Stimulated activated CD8-positive, alpha-beta memory T cell treated with anti-CD3 and anti-CD28 coated beads, Interleukin-4, amount 100 ng/mL, for 24 hours (primary cell): ENCODE measurements around the gene CLIP4.

ENCODE experiments used
- DNase-seq: peaks from one replicate; pipeline ENCODE4 v3.0.0-alpha.2; 2020; ENCODE audit warnings: low read depth

Gene CLIP4

GRCh38 chr2:29134933-29135332 is 19.7 kb downstream of the CLIP4 start:
- no peak for DNase-seq

DNA sequence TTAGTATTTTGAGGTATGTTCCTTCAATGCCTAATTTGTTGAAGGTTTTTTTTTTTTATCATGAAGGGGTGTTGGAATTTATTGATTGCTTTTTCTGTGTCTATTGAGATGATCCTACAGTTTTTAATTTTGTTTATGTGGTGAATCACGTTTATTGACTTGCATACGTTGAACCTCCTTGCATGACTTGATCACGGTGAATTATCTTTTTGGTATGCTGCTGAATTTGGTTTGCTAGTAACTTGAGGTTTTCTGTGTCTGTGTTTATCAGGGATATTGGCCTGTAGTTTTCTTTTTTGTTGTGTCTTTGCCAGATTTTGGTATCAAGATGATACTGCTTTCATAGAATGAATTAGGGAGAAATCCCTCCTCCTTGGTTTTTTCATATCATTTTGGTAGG is 23.9 kb downstream of the CLIP4 start:
- no peak for DNase-seq

GRCh38 chr2:29139731-29140130 is 24.5 kb downstream of the CLIP4 start:
- no peak for DNase-seq

GRCh38 chr2:29143657-29144056 is 28.4 kb downstream of the CLIP4 start:
- no peak for DNase-seq

DNA sequence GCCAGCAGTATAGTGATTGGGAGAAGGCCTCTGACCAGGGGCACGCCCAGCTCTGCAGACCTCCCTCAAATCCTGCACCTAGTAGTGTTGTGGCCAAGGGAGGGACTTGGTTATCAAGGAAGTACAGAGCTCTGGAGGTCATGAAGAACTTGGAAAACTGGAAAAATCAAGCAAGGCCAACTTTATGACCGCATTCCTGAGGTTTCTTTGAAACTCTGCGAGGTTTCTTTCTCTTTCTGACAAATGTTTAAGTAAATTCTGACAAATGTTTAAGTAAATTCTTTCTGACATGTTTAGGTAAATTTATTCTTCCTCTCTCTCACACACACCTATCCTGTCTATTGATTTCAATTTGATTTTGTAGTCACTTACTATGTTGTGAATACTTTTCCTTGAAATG is 31.0 kb downstream of the CLIP4 start:
- no peak for DNase-seq

- DNase-seq: no peak
Observed at GRCh38 chr2:29147963-29148362, 32.7 kb downstream of the CLIP4 start.

DNA sequence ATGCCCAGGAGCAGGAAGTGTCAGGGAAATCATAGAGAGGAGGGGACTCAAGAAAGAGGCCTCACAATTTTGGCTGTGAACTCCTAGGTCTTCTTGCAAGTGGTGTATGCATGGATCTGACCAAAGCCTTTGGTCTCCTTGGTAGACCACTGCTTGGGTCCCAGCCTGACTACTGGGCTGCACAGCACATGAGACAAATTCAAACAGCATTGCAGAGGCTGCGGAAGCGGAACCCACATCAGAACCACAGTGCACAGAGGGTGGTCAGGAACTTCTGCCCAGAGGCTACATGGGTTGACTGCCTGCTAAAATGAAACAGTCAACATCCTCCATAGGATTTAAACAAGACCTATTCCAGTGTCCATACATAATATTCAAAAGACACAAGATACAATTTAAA is 39.4 kb downstream of the CLIP4 start:
- no peak for DNase-seq

- no peak for DNase-seq
Observed at GRCh38 chr2:29155578-29155977, 40.4 kb downstream of the CLIP4 start.

DNA sequence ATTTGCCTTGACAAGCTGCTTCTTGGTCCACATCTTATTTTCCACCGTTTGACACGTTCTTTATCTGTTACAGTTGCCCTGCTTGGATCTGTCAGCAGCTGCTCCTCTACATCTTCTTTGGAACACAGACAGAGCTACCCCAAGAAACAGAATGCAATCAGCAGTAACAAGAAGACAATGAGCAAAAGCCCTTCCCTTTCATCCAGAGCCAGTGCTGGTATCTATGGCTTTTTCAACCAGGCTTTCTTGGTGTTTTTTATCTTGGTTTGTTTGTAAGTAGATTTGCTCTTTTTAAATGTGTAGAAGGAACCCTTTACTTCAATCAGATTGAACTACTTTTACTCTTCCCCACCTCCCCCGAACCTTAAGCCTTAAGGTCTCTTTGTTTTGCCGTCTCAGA is 41.9 kb downstream of the CLIP4 start:
- DNase-seq: no peak

DNA sequence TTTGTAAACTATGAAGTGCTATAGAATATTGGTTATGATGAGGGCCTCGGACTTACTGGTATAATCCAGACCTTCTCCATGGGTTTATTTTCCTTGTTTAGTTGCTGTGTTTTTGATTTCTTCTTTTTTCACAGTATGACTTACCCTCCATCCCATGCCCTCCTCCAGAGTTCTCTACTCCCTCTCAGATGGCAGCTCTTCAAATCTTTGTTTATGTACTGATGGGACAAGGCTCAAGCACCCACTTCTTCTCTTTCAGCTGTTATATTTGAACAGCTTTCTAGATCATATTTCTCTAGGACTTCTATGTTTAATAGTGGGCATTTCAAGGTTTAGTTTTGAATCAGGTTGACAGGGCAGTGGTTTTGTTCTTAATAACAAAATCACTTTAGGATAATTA is 43.9 kb downstream of the CLIP4 start:
- no peak for DNase-seq

DNA sequence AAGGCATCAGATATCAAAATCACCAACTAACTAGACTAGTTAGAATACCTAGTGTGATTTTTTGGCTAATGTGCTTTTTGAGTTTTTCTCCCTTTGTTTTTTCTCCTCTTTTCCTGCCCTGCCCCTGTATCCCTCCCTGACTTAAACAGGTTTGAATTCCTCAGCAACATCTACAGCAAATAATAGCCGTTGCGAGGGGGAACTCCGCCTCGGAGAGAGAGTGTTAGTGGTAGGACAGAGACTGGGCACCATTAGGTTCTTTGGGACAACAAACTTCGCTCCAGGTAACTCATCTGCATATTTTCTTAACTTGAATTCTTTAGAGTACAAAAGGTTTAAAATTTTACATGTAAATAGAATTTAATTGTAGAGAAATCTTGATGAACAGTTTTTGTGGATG is 45.0 kb downstream of the CLIP4 start:
- no peak for DNase-seq

GRCh38 chr2:29162204-29162928 is 47.2 kb downstream of the CLIP4 start:
- DNase-seq: no peak

DNA sequence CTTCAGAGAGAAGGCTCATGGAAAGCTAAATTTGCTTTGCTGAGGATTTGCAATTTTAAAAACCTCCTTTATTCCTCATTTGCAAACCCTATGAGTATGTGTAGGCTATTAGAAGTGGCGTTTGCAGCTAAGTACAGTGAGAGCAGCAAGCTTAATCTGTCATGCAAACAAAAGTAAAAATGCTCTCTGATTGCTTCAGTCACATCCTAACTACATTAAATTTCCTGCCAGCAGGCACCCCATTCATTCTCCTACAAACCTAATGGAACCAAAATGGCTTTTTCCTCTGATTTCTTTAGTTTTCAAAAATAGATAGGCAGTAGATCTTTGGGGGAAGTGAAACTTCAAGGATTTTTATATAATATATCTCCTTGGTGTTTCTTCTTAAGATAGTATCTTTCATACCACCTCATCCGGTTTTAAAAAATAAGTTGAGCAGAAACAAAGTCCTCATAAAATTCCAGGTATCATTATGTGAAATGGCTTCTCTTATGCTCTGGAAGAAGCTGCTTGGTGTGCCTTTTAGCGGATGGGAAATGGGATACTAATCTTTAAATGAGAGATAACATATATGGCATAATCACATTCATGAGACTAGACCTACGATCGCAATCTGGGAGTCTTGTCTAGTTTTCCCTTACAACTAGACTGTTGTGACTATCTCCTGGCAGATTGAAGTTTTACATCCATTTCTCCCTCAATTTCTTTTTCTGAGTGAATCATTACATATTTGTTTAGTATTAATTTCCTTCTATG is 49.1 kb downstream of the CLIP4 start:
- DNase-seq: no peak

- DNase-seq: no peak
Observed at GRCh38 chr2:29165362-29166241, 50.4 kb downstream of the CLIP4 start.

DNA sequence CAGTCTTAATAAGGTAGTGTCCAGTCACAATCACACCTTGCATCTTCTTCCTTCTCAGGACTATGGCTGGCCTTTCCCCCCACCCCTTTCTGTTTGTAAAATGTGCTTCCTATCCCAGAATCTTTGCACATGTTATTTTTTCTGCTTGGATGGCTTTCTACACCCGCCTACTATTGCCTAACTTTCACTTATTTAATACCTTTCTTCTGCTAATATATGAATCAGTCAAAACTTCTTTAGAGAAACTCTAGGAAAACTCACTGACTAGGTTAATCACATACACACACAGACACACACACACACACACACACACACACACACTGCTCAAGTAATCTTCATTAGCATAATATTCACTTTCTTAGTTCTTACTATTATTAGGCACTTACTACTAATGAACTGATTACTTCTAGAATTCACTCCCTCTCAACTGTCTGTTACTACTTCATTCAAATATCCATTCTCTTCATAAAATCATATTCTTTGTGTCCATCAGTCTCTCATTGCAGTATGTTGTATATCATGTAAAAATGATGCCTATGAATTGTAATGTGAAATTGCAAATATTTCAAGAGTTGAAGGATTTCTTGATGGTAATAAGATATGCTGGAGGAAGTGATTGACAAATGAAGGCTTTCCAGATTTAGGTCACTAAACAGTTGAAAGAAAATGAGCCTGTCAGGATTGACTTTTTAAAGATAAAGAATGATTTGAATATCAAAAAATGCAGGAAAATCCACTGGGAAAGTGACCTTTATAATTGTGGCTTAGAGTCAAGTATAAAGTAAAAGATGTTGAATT is 51.2 kb downstream of the CLIP4 start:
- no peak for DNase-seq

DNA sequence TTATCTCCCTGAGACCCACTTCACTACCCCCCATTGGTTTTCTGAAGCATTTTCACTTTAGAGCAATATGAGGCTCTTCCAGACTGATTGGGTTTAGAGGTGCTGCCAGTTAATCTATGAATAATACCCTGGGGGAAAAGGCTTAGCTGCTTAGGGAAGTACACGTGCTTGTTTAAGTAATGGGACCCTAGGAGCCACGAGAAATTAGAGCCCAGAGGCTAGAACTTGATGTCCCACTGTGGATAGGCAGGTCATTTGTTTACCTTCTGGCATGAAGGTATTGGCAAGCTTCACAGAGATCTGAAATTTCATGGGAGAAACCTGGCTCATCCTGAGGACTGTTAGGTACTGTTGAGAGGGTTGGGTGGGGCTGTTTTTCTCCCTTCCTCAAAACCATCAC is 59.7 kb downstream of the CLIP4 start:
- DNase-seq: no peak

DNA sequence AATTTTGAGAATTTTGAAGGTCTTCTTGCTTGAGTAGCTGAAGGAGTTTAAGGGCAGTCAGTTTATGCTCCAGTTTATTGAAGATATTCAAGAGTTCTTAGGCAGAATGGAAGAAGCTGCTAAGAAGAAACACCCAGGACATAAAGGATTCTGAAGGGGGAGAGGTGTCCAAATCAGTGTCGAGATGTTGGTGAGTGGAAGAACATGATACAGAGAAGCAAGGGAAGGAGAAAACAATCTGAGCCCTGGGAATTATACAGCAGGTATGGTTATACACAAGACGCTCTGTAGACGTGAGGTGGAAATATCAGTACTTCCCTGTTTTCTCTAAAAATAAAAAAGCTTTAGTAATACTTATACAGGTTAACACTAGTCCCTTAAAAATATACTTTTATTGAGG is 60.1 kb downstream of the CLIP4 start:
- DNase-seq: no peak

- DNase-seq: no peak
Observed at GRCh38 chr2:29182334-29182733, 67.1 kb downstream of the CLIP4 start.

DNA sequence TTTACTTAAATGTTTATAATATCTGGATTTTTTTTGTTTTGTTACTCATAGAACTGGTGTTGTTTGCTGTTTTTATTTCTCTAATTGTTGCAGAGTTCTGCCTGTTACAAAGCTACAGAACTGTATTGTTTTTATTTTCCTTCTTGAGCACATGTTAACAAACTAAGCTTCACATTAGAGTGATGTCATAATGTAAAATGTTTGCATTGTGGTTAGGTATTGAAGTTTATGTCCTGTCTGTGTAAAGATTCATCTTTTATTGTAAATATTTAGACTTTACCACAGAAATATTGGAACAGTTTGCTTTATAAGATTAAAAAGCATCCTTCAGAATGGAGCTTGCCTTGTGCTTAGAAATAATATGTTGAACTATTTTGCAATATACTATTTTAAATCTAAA is 67.7 kb downstream of the CLIP4 start:
- no peak for DNase-seq

- DNase-seq: no peak
Observed at GRCh38 chr2:29184531-29184930, 69.3 kb downstream of the CLIP4 start.

DNA sequence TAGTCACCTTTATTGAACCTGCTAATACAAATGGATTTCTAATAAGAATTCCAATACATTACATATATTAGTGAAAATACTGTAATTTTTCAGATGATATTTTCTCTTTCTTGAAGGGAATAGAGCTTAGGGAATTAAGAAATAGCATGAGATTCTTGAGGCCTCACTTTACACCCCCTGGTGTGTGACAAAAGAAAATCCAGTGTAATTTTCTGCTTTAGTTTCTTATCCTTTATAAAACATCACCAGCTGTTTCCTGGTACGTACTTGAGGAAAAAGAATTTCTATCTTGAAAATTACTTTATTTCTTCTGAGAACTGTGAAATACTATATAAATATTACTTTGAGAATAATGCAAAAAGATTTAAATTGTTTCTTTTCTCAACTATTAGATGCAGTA is 71.6 kb downstream of the CLIP4 start:
- no peak for DNase-seq

DNA sequence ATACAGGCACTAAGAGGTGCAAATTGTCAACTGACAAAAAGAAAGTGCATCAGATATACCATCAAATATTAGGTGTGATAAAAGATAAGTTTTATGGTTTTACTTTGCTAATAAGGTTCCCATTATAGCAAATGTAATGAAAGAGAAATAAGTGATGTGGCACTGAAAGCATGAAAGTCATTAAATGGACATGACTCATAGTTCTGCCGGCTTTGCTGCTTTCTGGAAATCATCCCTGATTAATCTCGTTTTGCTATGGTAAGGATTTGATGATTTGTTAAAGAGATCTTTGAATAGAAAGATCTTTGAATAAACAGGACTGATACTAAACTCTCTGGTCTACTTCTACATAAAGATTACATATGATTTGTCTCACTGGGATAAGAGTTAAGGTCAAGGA is 72.7 kb downstream of the CLIP4 start:
- no peak for DNase-seq
